Measurements from ENCODE around the gene FZD8.
A peak's percentile ranks its signal among the peaks of the same experiment; 100 is the strongest.

The FZD8 gene

DNA sequence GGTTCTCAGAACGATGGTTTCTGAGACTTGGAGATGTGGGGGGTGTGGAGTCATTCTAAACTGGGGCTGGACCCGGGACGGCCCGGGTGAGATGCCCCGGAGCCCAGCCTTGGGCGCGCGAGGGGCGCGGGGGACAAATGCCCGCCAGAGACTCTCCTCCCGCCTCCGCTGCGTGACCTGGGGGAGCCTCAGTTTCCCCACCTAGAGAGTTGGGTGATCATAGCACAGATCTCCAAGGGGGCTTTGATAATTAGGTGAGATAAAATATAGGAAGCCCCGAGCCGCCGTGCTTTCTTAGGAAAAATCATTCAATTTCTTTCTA is 658 bp upstream of the FZD8 start:
- no peak for DNase-seq

DNA sequence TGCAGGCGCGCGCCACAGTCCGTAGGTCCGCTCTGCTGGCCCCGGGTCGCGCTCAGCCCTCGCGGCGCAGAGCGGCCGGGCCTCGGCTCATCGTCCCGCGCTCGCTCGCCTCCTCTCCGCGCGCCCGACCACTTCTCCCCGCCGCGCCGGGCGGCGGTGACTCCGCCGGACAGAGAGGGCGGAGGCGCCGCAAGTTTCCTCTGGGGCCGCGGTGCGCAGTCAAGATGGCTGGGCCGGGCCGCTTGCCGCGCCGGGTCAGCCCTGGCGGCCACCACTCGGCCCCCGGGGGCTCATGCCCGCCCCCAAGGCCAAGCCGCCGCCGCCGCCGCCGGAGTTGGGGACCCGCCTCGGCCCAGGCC is 441 bp downstream of the FZD8 start:
- no peak for DNase-seq

- peak in 25 of 56 donors; percentile 8 to 57 (median 33) for DNase-seq
Measured at GRCh38 chr10:35640951-35641675, 983 bp downstream of the FZD8 start.

GRCh38 chr10:35640474-35640873 is 1.6 kb downstream of the FZD8 start:
- DNase-seq, result peak in 35 of 56 donors; percentile 5 to 74 (median 36)

GRCh38 chr10:35639728-35640401 is 2.2 kb downstream of the FZD8 start:
- peak in 8 of 56 donors; percentile 3 to 34 (median 18) for DNase-seq

- DNase-seq, result peak in 1 of 56 donors; percentile 6
Measured at GRCh38 chr10:35639021-35639727, 2.9 kb downstream of the FZD8 start.

- DNase-seq, result no peak
Measured at GRCh38 chr10:35638101-35638500, 4.0 kb downstream of the FZD8 start.

DNA sequence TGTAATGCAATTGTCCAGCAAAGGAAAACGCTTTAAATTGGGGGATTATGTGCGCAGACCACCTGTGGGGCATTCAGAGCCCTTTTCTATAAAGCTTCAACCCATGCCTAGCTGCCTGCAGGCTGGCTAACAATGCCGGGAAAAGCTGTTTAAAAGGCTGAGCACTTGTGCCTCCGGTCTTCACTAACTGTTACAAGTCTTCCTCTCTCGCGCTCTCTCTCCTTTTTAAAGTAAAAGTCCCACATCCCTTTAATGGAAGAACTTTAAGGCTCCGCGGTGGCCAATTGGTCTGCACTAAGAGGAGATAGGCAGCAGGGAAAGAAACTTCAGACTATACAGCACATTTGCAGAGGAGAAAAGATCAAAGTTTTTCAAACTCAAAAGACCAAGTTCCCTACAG is 4.6 kb downstream of the FZD8 start:
- peak in 4 of 56 donors; percentile 5 to 17 (median 11) for DNase-seq

GRCh38 chr10:35636956-35637355 is 5.1 kb downstream of the FZD8 start:
- DNase-seq, result no peak

- DNase-seq, result peak in 26 of 56 donors; percentile 8 to 70 (median 24)
Measured at GRCh38 chr10:35635576-35635975, 6.5 kb downstream of the FZD8 start.

- DNase-seq, result no peak
Measured at GRCh38 chr10:35633006-35633980, 8.8 kb downstream of the FZD8 start.

GRCh38 chr10:35632027-35632426 is 10.1 kb downstream of the FZD8 start:
- DNase-seq, result no peak

GRCh38 chr10:35631404-35631803 is 10.7 kb downstream of the FZD8 start:
- no peak for DNase-seq

DNA sequence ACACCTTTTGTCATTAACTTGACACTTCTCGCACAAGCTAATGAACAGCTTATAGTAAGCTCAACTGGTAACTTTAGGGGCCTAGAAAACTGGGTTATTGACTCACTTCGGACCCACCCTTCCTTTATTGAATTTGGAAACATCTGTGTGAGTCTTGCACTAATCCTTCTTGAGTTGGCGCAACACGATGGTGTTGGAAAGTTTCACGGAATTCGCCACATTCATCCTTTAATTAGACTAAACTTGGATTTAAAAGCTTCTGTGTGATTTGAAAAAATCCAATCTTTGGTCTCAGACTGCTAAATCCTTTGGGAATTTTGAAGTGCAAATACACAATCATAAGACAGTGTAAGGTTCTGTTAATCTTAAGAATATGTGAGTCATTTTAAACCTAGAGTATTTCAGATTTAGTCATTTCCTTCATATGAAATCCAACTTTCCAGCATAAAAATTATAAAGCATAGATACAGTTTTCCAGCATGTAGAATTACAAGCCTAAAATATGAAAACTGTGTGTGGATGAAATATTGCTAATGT is 15.1 kb downstream of the FZD8 start:
- DNase-seq, result no peak

- no peak for DNase-seq
Measured at GRCh38 chr10:35614312-35614711, 27.8 kb downstream of the FZD8 start.

- no peak for DNase-seq
Measured at GRCh38 chr10:35613597-35614226, 28.4 kb downstream of the FZD8 start.

GRCh38 chr10:35613107-35613440 is 29.0 kb downstream of the FZD8 start:
- DNase-seq, result no peak

GRCh38 chr10:35612385-35613106 is 29.6 kb downstream of the FZD8 start:
- DNase-seq, result no peak

GRCh38 chr10:35611750-35612149 is 30.3 kb downstream of the FZD8 start:
- no peak for DNase-seq

GRCh38 chr10:35608328-35608672 is 33.8 kb downstream of the FZD8 start:
- DNase-seq, result no peak
